IPS-15b (cell line): ENCODE data around the gene KLHL1.

Experiments used
- H3K27me3 ChIP-seq: one replicate; pipeline ENCODE4 v1.6.1; 2013; ENCODE audit warnings: low read length; ENCODE audit not compliant: control insufficient read depth, insufficient read depth
- H3K36me3 ChIP-seq: one replicate; pipeline ENCODE4 v1.6.1; 2013; ENCODE audit warnings: low read length; ENCODE audit not compliant: control insufficient read depth, insufficient read depth
- H3K4me1 ChIP-seq: one replicate; pipeline ENCODE4 v1.6.1; 2013; ENCODE audit warnings: mild to moderate bottlenecking, low read length; ENCODE audit not compliant: control insufficient read depth, insufficient read depth
- H3K4me3 ChIP-seq: one replicate; pipeline ENCODE4 v1.5.1; 2013; ENCODE audit warnings: low read depth, low read length
- H3K9ac ChIP-seq: one replicate; pipeline ENCODE4 v1.6.1; 2013; ENCODE audit warnings: low read depth, mild to moderate bottlenecking, low read length
- H3K9me3 ChIP-seq: one replicate; pipeline ENCODE4 v1.6.1; 2013; ENCODE audit warnings: mild to moderate bottlenecking, low read length; ENCODE audit not compliant: control insufficient read depth, insufficient read depth

Gene KLHL1

DNA sequence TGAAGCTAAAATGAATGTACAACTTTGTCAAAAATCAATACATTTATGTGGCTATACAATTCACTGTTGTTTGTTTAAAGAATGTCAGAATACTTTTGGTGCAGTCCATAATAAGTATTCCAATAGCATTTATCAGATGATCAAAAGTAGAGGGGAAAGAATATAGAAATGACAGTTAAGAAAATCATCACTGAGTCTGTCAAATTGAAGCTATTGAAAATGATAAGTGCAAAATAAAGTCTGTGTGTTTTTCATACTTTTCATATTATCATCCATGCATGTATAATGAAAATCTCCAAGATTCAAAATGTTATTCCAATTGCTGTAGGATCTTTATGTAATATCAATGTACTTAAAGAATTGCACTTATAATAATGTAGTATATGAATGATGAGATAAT lies 93.9 kb downstream of the KLHL1 start:
- no peak overlapping the region for H3K9ac ChIP-seq
- no peaks in the 10 kb centered on the region for H3K36me3 ChIP-seq
- no peaks in the 10 kb centered on the region for H3K27me3 ChIP-seq
- no peaks in the 10 kb centered on the region for H3K4me1 ChIP-seq
- H3K4me3 ChIP-seq = no peak overlapping the region
- no peaks in the 10 kb centered on the region for H3K9me3 ChIP-seq

DNA sequence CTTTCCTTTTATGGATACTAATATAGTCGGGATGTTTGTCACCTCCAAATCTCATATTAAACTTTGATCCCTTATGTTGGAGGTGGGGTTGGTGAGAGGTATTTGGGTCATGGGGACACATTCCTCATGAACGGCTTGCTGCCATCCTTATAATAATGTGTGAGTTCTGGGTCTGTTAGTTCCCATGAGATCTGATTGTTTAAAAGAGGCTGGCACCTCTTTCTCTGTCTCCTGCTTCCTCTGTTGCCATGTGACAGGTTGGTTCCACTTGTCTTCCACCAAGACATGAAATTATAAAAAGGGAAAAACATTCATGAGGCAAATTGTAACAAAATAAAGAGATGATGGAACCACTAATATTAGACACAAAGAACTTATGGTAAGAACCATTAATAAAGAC lies 108.4 kb downstream of the KLHL1 start:
- Histone ChIP-seq H3K9me3 (no peaks in the 10 kb centered on the region), H3K36me3 (no peaks in the 10 kb centered on the region), H3K4me1 (no peaks in the 10 kb centered on the region), H3K9ac (no peak overlapping the region), H3K4me3 (no peak overlapping the region), H3K27me3 (no peaks in the 10 kb centered on the region)

DNA sequence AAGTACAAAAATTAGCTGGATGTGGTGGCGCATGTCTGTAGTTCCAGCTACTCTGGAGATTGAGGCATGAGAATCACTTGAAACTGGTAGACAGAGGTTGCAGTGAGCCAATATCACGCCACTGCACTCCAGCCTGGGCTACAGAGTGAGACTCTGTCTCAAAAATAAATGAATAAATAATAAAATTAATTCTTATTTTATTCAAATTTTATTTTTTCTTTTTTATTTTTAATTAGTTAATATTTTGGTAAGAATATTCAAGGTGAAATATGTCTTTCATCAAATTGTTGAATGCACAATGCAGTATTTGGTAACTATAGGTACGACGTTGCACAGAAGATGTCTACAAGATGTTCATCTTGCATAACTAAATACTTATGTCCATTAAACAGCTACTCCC lies 111.2 kb downstream of the KLHL1 start:
- no peak overlapping the region for H3K4me3 ChIP-seq
- no peaks in the 10 kb centered on the region for H3K27me3 ChIP-seq
- H3K36me3 ChIP-seq = no peaks in the 10 kb centered on the region
- H3K9ac ChIP-seq = no peak overlapping the region
- H3K4me1 ChIP-seq = no peaks in the 10 kb centered on the region
- H3K9me3 ChIP-seq = no peaks in the 10 kb centered on the region

DNA sequence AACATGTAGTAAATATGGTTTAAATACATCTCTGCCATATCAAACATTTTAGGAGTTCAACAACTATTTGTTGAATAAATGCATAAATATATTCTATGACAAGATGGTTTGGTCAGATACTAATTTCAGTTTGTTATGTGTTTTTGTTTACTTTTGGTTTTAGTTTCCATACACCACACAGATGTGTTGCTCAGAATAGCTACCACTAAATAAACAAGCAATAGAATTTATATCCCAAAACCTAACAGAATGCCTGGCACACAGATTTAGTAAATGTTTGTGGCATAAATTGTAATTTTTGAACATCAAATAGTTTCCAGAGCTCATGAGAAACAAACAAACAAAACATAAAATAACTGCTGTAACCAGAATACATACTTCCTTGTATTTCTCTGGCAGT lies 127.5 kb downstream of the KLHL1 start:
- Histone ChIP-seq H3K36me3 (no peaks in the 10 kb centered on the region), H3K9ac (no peak overlapping the region), H3K9me3 (no peaks in the 10 kb centered on the region), H3K4me1 (no peaks in the 10 kb centered on the region), H3K4me3 (no peak overlapping the region), H3K27me3 (no peaks in the 10 kb centered on the region)

DNA sequence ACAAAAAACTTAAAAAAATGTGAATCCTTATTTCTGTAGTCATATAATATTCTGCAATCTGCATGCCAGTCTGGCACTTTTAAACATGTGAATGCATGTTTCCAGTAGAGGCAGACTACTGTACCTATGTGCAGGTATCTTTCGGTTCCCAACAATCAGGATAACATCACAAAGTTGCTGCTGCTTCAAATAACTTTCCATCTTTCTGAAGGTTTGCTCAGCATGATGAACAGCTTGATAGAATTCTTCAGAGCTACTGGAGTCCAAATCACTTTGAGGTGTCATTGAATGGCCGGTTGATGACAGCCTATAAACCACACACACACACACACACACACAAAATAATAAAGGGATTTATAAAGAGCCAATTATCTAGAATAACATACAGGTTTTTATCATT lies 132.8 kb downstream of the KLHL1 start:
- H3K4me1 ChIP-seq = no peaks in the 10 kb centered on the region
- no peaks in the 10 kb centered on the region for H3K36me3 ChIP-seq
- H3K27me3 ChIP-seq = no peaks in the 10 kb centered on the region
- no peak overlapping the region for H3K4me3 ChIP-seq
- H3K9ac ChIP-seq = no peak overlapping the region
- H3K9me3 ChIP-seq = no peaks in the 10 kb centered on the region

GRCh38 chr13:69970520-69970919 lies 137.7 kb downstream of the KLHL1 start:
- H3K36me3 ChIP-seq = no peaks in the 10 kb centered on the region
- no peaks in the 10 kb centered on the region for H3K9me3 ChIP-seq
- H3K27me3 ChIP-seq = no peaks in the 10 kb centered on the region
- H3K4me3 ChIP-seq = no peak overlapping the region
- H3K9ac ChIP-seq = no peak overlapping the region
- H3K4me1 ChIP-seq = no peaks in the 10 kb centered on the region

- H3K27me3 ChIP-seq = no peaks in the 10 kb centered on the region
Observed at GRCh38 chr13:69959046-69959445, 149.2 kb downstream of the KLHL1 start.

DNA sequence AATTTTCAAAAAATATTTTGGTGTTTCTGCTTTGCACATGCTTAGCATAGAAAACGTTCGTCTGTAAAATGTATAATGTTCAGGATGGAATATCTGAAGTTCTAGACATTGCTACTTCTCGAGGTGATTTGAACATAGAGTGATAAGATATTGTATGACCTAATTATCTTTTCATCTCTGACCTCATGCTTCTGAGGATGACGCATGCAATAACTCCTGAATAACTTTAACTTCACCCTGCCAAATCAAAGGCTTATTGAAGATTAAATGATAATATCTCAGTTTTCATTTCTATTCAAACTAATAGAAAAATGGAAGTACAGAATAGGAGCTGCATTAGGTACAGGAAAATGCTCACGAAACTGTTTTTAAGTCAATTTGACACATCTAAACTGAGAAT lies 151.4 kb downstream of the KLHL1 start:
- Histone ChIP-seq H3K27me3 (no peaks in the 10 kb centered on the region), H3K4me3 (no peak overlapping the region), H3K4me1 (peaks cover 6% of the 10 kb centered on the region), H3K9me3 (no peaks in the 10 kb centered on the region), H3K9ac (no peak overlapping the region), H3K36me3 (no peaks in the 10 kb centered on the region)

More at GRCh38 chr13:69959046-69959445, 149.2 kb downstream of the KLHL1 start:
- Histone ChIP-seq H3K9ac (no peak overlapping the region), H3K9me3 (no peaks in the 10 kb centered on the region), H3K4me1 (peaks cover 6% of the 10 kb centered on the region), H3K36me3 (no peaks in the 10 kb centered on the region), H3K4me3 (no peak overlapping the region)

DNA sequence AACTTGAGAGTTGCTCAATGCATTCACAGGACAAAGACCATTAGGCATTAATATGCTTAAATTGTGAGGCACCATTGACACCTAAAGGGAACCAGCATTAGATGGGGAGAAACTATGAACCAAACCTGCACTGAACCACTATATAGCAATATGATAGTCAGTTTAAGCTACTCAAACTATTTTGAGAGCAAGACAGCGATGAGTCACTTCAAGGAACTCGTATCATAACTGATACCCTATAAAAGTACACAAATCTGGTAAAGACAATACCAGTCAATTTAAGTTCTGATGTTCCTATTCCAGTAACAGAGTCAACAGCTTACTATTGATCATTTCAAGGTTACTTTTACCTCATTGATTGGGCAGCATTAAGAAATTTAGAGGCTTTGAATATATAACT lies 151.9 kb downstream of the KLHL1 start:
- H3K36me3 ChIP-seq = no peaks in the 10 kb centered on the region
- H3K9ac ChIP-seq = no peak overlapping the region
- H3K9me3 ChIP-seq = no peaks in the 10 kb centered on the region
- no peaks in the 10 kb centered on the region for H3K27me3 ChIP-seq
- peaks cover 6% of the 10 kb centered on the region for H3K4me1 ChIP-seq
- no peak overlapping the region for H3K4me3 ChIP-seq

GRCh38 chr13:69955271-69955670 lies 153.0 kb downstream of the KLHL1 start:
- no peaks in the 10 kb centered on the region for H3K9me3 ChIP-seq
- no peak overlapping the region for H3K9ac ChIP-seq
- no peaks in the 10 kb centered on the region for H3K36me3 ChIP-seq
- H3K4me1 ChIP-seq = peaks cover 6% of the 10 kb centered on the region
- H3K27me3 ChIP-seq = no peaks in the 10 kb centered on the region
- no peak overlapping the region for H3K4me3 ChIP-seq

GRCh38 chr13:69951412-69951811 lies 156.8 kb downstream of the KLHL1 start:
- H3K4me3 ChIP-seq = no peak overlapping the region
- no peaks in the 10 kb centered on the region for H3K27me3 ChIP-seq
- no peaks in the 10 kb centered on the region for H3K36me3 ChIP-seq
- no peaks in the 10 kb centered on the region for H3K9me3 ChIP-seq
- no peak overlapping the region for H3K9ac ChIP-seq
- H3K4me1 ChIP-seq = no peaks in the 10 kb centered on the region

GRCh38 chr13:69950160-69950559 lies 158.1 kb downstream of the KLHL1 start:
- no peak overlapping the region for H3K9ac ChIP-seq
- H3K27me3 ChIP-seq = no peaks in the 10 kb centered on the region
- no peaks in the 10 kb centered on the region for H3K36me3 ChIP-seq
- H3K9me3 ChIP-seq = no peaks in the 10 kb centered on the region
- H3K4me3 ChIP-seq = no peak overlapping the region
- H3K4me1 ChIP-seq = no peaks in the 10 kb centered on the region

GRCh38 chr13:69948016-69948415 lies 160.2 kb downstream of the KLHL1 start:
- H3K4me1 ChIP-seq = no peaks in the 10 kb centered on the region
- no peaks in the 10 kb centered on the region for H3K36me3 ChIP-seq
- H3K27me3 ChIP-seq = no peaks in the 10 kb centered on the region
- no peak overlapping the region for H3K4me3 ChIP-seq
- H3K9me3 ChIP-seq = no peaks in the 10 kb centered on the region
- H3K9ac ChIP-seq = no peak overlapping the region
